Prostate gland (tissue), 2 donors: ENCODE results near the gene ADGRL2.

Source experiments
- POLR2A ChIP-seq: fragments of 450-650 bp; IDR thresholded peaks from one replicate; pipeline ENCODE4 v1.6.1; 2016; ENCODE audit warnings: antibody characterized with exemption, mild to moderate bottlenecking
- TF ChIP-seq, protein P1 (sequence below), 4 experiments: fragments of 200-600 bp in 2 of 4; fragments of 450-650 bp in 2 of 4; sonication (generic) in 2 of 4; IDR thresholded peaks; 1 replicate in 3 of 4; 2 replicates in 1 of 4; pipeline ENCODE4 v1.5.1; 2016 to 2019; ENCODE audit warnings: antibody characterized with exemption in 4 of 4, mild to moderate bottlenecking in 2 of 4, moderate library complexity in 2 of 4

DNA sequence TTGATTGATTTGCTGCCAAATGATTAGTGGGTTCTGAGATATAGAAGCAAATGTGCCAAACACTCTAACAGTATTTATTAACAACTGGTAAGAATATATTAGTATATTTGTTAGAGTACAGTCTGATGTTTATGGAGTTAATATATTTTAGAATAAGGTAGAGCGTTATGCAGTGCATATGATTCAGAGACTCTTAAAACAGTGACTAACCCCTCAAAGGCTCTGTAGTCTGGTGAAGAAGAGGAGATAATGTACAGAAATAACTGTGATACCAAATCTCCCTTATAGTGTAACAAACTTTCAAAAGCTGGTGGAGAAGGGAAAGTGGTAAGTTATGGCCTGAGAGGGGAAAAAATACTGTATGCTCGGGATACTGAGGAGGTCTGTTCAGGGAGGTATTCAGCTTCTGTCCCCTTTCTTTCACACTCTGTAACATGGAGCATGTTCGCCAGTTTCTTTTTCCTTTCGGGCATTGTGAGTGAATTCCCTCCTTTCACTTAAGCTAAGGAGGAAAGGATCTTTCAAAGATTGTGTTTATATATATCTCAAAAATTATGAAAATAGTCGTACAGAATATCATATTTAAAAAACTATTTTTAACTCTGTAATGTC, 121.2 kb downstream of the ADGRL2 start:
- TF ChIP-seq POLR2A, result no peak
- TF ChIP-seq, protein P1, sequence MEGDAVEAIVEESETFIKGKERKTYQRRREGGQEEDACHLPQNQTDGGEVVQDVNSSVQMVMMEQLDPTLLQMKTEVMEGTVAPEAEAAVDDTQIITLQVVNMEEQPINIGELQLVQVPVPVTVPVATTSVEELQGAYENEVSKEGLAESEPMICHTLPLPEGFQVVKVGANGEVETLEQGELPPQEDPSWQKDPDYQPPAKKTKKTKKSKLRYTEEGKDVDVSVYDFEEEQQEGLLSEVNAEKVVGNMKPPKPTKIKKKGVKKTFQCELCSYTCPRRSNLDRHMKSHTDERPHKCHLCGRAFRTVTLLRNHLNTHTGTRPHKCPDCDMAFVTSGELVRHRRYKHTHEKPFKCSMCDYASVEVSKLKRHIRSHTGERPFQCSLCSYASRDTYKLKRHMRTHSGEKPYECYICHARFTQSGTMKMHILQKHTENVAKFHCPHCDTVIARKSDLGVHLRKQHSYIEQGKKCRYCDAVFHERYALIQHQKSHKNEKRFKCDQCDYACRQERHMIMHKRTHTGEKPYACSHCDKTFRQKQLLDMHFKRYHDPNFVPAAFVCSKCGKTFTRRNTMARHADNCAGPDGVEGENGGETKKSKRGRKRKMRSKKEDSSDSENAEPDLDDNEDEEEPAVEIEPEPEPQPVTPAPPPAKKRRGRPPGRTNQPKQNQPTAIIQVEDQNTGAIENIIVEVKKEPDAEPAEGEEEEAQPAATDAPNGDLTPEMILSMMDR (IDR thresholded peaks at IDR 0.05), result no peak
